GM18909 (cell line): ENCODE measurements around the gene CGREF1.
"Not testable (repeated sequence)": the region's sequence is repeated elsewhere in the genome, so short reads cannot be mapped to it uniquely, and the experiment has no call there.

ENCODE experiments used
- ATAC-seq: cut with Tn5 transposase; IDR thresholded peaks from one replicate; pipeline ENCODE4 v1.9.1; 2021; ENCODE audit warnings: mild to moderate bottlenecking; ENCODE audit not compliant: unreplicated experiment, poor library complexity

The CGREF1 gene

GRCh38 chr2:27117995-27118524, 868 bp downstream of the CGREF1 start:
- no peak for ATAC-seq

- no peak for ATAC-seq
These were observed 3.4 kb downstream of the CGREF1 start for GRCh38 chr2:27115519-27115918.

DNA sequence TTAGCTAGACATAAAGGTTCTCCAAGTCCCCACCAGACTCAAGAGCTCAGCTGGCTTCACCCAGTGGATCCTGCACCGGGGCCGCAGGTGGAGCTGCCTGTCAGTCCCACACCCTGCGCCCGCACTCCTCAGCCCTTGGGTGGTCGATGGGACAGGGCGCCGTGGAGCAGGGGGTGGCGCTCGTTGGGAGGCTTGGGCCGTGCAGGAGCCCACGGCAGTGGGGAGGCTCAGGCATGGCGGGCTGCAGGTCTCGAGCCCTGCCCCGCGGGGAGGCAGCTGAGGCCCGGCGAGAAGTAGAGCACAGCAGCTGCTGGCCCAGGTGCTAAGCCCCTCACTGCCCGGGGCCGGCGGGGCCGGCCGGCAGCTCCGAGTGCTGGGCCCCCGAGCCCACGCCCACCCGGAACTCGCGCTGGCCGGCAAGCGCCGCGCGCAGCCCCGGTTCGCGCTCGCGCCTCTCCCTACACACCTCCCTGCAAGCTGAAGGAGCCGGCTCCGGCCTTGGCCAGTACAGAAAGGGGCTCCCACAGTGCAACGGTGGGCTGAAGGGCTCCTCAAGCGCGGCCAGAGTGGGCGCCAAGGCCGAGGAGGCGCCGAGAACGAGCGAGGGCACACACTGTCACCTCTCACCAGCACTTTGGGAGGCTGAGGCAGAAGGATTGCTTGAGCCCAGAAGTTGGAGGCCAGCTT, 7.4 kb downstream of the CGREF1 start:
- not testable (repeated sequence) for ATAC-seq

GRCh38 chr2:27110603-27111352, 8.2 kb downstream of the CGREF1 start:
- ATAC-seq, result not testable (repeated sequence)

GRCh38 chr2:27109083-27109482, 9.8 kb downstream of the CGREF1 start:
- no peak for ATAC-seq

GRCh38 chr2:27108221-27108620, 10.7 kb downstream of the CGREF1 start:
- ATAC-seq, result no peak

- ATAC-seq, result no peak
These were observed 12.9 kb downstream of the CGREF1 start for GRCh38 chr2:27105981-27106380.

- no peak for ATAC-seq
These were observed 16.6 kb downstream of the CGREF1 start for GRCh38 chr2:27102329-27102728.

DNA sequence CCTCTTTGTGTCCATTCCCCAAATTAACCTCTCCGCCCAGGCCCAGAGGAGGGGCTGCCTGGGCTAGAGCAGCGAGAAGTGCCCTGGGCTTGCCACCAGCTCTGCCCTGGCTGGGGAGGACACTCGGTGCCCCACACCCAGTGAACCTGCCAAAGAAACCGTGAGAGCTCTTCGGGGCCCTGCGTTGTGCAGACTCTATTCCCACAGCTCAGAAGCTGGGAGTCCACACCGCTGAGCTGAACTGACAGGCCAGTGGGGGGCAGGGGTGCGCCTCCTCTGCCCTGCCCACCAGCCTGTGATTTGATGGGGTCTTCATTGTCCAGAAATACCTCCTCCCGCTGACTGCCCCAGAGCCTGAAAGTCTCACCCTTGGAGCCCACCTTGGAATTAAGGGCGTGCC, 18.9 kb downstream of the CGREF1 start:
- no peak for ATAC-seq

DNA sequence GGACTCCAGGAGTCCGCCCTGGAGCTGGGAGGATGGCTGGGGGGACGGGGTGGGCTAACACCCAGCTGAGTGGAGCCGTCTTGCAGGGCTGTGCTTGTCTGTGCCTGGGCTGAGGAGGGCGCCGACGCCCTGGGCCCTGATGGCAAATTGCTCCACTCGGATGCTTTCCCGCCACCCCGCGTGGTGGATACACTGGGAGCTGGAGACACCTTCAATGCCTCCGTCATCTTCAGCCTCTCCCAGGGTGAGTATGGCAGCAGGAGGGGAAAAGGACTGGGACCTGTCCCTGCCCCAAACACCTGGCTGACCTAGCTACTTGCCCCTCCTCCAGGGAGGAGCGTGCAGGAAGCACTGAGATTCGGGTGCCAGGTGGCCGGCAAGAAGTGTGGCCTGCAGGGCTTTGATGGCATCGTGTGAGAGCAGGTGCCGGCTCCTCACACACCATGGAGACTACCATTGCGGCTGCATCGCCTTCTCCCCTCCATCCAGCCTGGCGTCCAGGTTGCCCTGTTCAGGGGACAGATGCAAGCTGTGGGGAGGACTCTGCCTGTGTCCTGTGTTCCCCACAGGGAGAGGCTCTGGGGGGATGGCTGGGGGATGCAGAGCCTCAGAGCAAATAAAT, 19.5 kb downstream of the CGREF1 start:
- ATAC-seq, result no peak

DNA sequence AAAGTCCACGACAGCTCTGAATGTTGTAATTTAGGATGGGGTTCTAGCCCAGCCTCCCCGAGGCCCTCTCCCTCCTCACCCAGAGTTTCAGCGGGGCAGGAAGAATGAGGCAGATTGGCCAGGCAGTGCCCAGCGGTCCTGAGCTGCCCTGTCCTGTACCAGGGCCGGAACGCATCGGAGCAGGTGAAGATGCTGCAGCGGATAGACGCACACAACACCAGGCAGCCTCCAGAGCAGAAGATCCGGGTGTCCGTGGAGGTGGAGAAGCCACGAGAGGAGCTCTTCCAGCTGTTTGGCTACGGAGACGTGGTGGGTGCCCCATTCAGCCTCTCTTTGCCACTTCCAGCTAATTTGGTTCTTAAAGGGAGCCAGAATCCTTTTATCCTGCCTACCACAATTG, 21.6 kb downstream of the CGREF1 start:
- ATAC-seq, result no peak

- ATAC-seq, result no peak
These were observed 22.1 kb downstream of the CGREF1 start for GRCh38 chr2:27096748-27097297.

- ATAC-seq, result peak; percentile 53
These were observed 22.9 kb downstream of the CGREF1 start for GRCh38 chr2:27095745-27096651.

DNA sequence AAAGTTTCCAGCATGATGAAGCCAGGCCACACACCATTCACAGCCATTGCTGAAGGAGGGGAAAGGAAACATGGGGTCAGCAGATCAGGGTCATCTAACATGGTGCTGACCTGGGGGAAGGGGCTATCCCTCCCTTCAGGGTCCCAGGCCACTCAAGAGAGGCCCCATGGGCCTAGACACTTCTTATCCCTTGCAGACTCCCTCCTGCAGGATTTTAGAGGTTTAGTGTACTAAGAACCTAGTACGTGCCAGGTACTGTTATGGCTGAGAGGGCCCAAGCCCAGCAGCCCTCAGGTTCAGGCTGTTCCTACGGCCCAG, 23.5 kb downstream of the CGREF1 start:
- ATAC-seq, result no peak

GRCh38 chr2:27094353-27094984, 24.5 kb downstream of the CGREF1 start:
- ATAC-seq, result no peak

- ATAC-seq, result no peak
These were observed 25.2 kb downstream of the CGREF1 start for GRCh38 chr2:27093430-27094352.

- no peak for ATAC-seq
These were observed 26.1 kb downstream of the CGREF1 start for GRCh38 chr2:27092696-27093429.
